Liver (tissue), 9 donors: ENCODE measurements around the gene TNFRSF13B. TPM values are rescaled to one million over a fixed set of nuclear protein-coding genes. Genes with fewer than 3 reads are reported as not detected.

Experiments used
- DNase-seq: peaks from one replicate; pipeline ENCODE4 v3.0.0-alpha.2; 2017; ENCODE audit warnings: low spot score
- H3K27ac ChIP-seq, 2 donors: one replicate each; pipeline ENCODE4 v1.7.0; 2013; ENCODE audit warnings: inconsistent platforms in 2 of 2, low read length in 2 of 2, control low read depth in 1 of 2, low read depth in 1 of 2, mild to moderate bottlenecking in 1 of 2
- H3K27me3 ChIP-seq, 4 donors: one replicate each; pipeline versions ENCODE4 v1.6.1 to v1.7.0; 2013; ENCODE audit warnings: low read length in 3 of 4, inconsistent platforms in 1 of 4, mild to moderate bottlenecking in 1 of 4, moderate library complexity in 1 of 4; ENCODE audit not compliant: control insufficient read depth in 4 of 4, insufficient read depth in 4 of 4
- H3K36me3 ChIP-seq, 4 donors: one replicate each; pipeline versions ENCODE4 v1.6.1 to v1.7.0; 2013; ENCODE audit warnings: low read length in 3 of 4, mild to moderate bottlenecking in 3 of 4, low read depth in 1 of 4, moderate library complexity in 1 of 4; ENCODE audit not compliant: control insufficient read depth in 4 of 4, insufficient read depth in 3 of 4
- H3K4me1 ChIP-seq, 4 donors: one replicate each; pipeline versions ENCODE4 v1.6.1 to v1.7.0; 2013; ENCODE audit warnings: low read length in 3 of 4, mild to moderate bottlenecking in 3 of 4, moderate library complexity in 1 of 4; ENCODE audit not compliant: control insufficient read depth in 4 of 4, insufficient read depth in 4 of 4
- H3K4me3 ChIP-seq, 3 donors: one replicate each; pipeline versions ENCODE4 v1.6.1 to v1.7.0; 2013; ENCODE audit warnings: low read length in 3 of 3, control low read depth in 1 of 3, low read depth in 1 of 3, mild to moderate bottlenecking in 1 of 3
- H3K9ac ChIP-seq, 2 donors: one replicate each; pipeline ENCODE4 v1.7.0; 2013; ENCODE audit warnings: low read length in 2 of 2, mild to moderate bottlenecking in 2 of 2, moderate library complexity in 2 of 2, control low read depth in 1 of 2, low read depth in 1 of 2
- H3K9me3 ChIP-seq, 4 donors: one replicate each; pipeline versions ENCODE4 v1.6.1 to v1.7.0; 2013; ENCODE audit warnings: low read length in 3 of 4; ENCODE audit not compliant: control insufficient read depth in 4 of 4
- FOXA1 ChIP-seq: IDR thresholded peaks from 2 replicates; pipeline ENCODE4 v1.6.1; 2016; ENCODE audit warnings: antibody characterized with exemption
- FOXA2 ChIP-seq: IDR thresholded peaks from 2 replicates; pipeline ENCODE4 v1.6.1; 2016; ENCODE audit warnings: antibody characterized with exemption
- GABPA ChIP-seq, 2 donors: IDR thresholded peaks in 1 of 2; conservative IDR thresholded peaks in 1 of 2; 2 replicates each; pipeline ENCODE4 v1.6.1; 2016; ENCODE audit warnings: antibody characterized with exemption in 2 of 2, mild to moderate bottlenecking in 1 of 2, moderate library complexity in 1 of 2
- JUND ChIP-seq, 2 donors: IDR thresholded peaks; 2 replicates each; pipeline ENCODE4 v1.6.1; 2016; ENCODE audit warnings: antibody characterized with exemption in 2 of 2
- MAX ChIP-seq: IDR thresholded peaks from 2 replicates; pipeline ENCODE4 v1.6.1; 2016; ENCODE audit warnings: antibody characterized with exemption
- NR2F2 ChIP-seq: IDR thresholded peaks from 2 replicates; pipeline ENCODE4 v1.6.1; 2016; ENCODE audit warnings: antibody characterized with exemption
- RAD21 ChIP-seq, 2 donors: IDR thresholded peaks; 2 replicates each; pipeline ENCODE4 v1.6.1; 2016; ENCODE audit warnings: antibody characterized with exemption in 2 of 2, mild to moderate bottlenecking in 2 of 2
- RXRA ChIP-seq, 2 donors: IDR thresholded peaks; 2 replicates each; pipeline ENCODE4 v1.6.1; 2017 to 2018; ENCODE audit warnings: antibody characterized with exemption in 2 of 2, mild to moderate bottlenecking in 1 of 2
- SP1 ChIP-seq: IDR thresholded peaks from 2 replicates; pipeline ENCODE4 v1.6.1; 2018; ENCODE audit warnings: antibody characterized with exemption, mild to moderate bottlenecking
- TAF1 ChIP-seq: conservative IDR thresholded peaks from 2 replicates; pipeline ENCODE4 v1.6.1; 2016; ENCODE audit warnings: antibody characterized with exemption, mild to moderate bottlenecking
- YY1 ChIP-seq: IDR thresholded peaks from 2 replicates; pipeline ENCODE4 v1.6.1; 2016; ENCODE audit warnings: antibody characterized with exemption, mild to moderate bottlenecking
- WGBS: extraction: QIAGEN DNeasy Blood & Tissue Kit; methylation state at CpG from one replicate; pipeline ENCODE4 v1.1.7; 2013; 5-methylcytosine and 5-hydroxymethylcytosine counted together
- polyA plus RNA-seq, 2 donors: library from polyadenylated mRNA; stranded (reverse) in 1 of 2; unstranded in 1 of 2; fragments of 200-250 nt in 1 of 2; fragments of >200 nt in 1 of 2; fragmentation: Nextera tagmentation in 1 of 2; extraction: Ambion mirVana in 1 of 2; gene quantifications; one replicate each; pipeline versions ENCODE4 v1.2.1 to v1.2.3, GENCODE V29; 2013 to 2015
- total RNA-seq, 2 donors: library from RNA; depleted of rRNA; stranded (reverse); fragments of >200 nt; gene quantifications; one replicate each; pipeline ENCODE4 v1.2.3, GENCODE V29; 2014
- TF ChIP-seq, protein P1 (sequence below): IDR thresholded peaks from 2 replicates; pipeline ENCODE4 v1.6.1; 2016; ENCODE audit warnings: antibody characterized with exemption, mild to moderate bottlenecking
- TF ChIP-seq, protein P2 (sequence below): IDR thresholded peaks from 2 replicates; pipeline ENCODE4 v1.6.1; 2016; ENCODE audit warnings: antibody characterized with exemption
- TF ChIP-seq, protein P3 (sequence below): fragments of 150-350 bp; IDR thresholded peaks from 2 replicates; pipeline ENCODE4 v1.5.1; 2017; ENCODE audit warnings: improper control_type of control experiment, low read depth, low read length; ENCODE audit not compliant: missing input control
- donor health status: healthy.
- donor health status: healthy.
- donor health status: healthy.
- donor health status: healthy.
- donor health status: healthy.

TNFRSF13B gene
- total and polyA plus RNA-seq, 4 donors: 0.17 to 0.26 TPM; not detected in 2

- peak; percentile 44 for DNase-seq
- Histone ChIP-seq H3K27me3 (no peaks in the 10 kb centered on the region), H3K9me3 (no peaks in the 10 kb centered on the region), H3K4me3 (no peak overlapping the region), H3K27ac (no peak overlapping the region), H3K36me3 (no peaks in the 10 kb centered on the region), H3K4me1 (no peaks in the 10 kb centered on the region), H3K9ac (no peak overlapping the region)
- TF ChIP-seq SP1 (no peak), NR2F2 (no peak), RAD21 (IDR thresholded peaks at IDR 0.05) (peak; percentile 34 to 54), TAF1 (no peak)
- TF ChIP-seq, protein P1, sequence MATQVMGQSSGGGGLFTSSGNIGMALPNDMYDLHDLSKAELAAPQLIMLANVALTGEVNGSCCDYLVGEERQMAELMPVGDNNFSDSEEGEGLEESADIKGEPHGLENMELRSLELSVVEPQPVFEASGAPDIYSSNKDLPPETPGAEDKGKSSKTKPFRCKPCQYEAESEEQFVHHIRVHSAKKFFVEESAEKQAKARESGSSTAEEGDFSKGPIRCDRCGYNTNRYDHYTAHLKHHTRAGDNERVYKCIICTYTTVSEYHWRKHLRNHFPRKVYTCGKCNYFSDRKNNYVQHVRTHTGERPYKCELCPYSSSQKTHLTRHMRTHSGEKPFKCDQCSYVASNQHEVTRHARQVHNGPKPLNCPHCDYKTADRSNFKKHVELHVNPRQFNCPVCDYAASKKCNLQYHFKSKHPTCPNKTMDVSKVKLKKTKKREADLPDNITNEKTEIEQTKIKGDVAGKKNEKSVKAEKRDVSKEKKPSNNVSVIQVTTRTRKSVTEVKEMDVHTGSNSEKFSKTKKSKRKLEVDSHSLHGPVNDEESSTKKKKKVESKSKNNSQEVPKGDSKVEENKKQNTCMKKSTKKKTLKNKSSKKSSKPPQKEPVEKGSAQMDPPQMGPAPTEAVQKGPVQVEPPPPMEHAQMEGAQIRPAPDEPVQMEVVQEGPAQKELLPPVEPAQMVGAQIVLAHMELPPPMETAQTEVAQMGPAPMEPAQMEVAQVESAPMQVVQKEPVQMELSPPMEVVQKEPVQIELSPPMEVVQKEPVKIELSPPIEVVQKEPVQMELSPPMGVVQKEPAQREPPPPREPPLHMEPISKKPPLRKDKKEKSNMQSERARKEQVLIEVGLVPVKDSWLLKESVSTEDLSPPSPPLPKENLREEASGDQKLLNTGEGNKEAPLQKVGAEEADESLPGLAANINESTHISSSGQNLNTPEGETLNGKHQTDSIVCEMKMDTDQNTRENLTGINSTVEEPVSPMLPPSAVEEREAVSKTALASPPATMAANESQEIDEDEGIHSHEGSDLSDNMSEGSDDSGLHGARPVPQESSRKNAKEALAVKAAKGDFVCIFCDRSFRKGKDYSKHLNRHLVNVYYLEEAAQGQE: no peak
- TF ChIP-seq, protein P2, sequence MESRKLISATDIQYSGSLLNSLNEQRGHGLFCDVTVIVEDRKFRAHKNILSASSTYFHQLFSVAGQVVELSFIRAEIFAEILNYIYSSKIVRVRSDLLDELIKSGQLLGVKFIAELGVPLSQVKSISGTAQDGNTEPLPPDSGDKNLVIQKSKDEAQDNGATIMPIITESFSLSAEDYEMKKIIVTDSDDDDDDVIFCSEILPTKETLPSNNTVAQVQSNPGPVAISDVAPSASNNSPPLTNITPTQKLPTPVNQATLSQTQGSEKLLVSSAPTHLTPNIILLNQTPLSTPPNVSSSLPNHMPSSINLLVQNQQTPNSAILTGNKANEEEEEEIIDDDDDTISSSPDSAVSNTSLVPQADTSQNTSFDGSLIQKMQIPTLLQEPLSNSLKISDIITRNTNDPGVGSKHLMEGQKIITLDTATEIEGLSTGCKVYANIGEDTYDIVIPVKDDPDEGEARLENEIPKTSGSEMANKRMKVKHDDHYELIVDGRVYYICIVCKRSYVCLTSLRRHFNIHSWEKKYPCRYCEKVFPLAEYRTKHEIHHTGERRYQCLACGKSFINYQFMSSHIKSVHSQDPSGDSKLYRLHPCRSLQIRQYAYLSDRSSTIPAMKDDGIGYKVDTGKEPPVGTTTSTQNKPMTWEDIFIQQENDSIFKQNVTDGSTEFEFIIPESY: no peak
- TF ChIP-seq, protein P3, sequence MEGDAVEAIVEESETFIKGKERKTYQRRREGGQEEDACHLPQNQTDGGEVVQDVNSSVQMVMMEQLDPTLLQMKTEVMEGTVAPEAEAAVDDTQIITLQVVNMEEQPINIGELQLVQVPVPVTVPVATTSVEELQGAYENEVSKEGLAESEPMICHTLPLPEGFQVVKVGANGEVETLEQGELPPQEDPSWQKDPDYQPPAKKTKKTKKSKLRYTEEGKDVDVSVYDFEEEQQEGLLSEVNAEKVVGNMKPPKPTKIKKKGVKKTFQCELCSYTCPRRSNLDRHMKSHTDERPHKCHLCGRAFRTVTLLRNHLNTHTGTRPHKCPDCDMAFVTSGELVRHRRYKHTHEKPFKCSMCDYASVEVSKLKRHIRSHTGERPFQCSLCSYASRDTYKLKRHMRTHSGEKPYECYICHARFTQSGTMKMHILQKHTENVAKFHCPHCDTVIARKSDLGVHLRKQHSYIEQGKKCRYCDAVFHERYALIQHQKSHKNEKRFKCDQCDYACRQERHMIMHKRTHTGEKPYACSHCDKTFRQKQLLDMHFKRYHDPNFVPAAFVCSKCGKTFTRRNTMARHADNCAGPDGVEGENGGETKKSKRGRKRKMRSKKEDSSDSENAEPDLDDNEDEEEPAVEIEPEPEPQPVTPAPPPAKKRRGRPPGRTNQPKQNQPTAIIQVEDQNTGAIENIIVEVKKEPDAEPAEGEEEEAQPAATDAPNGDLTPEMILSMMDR: peak; percentile 23
- WGBS: 58% methylated on average over 11 of the region's 11 CpGs
Measured at GRCh38 chr17:16915752-16916556, 56.0 kb downstream of the TNFRSF13B start.

GRCh38 chr17:16913463-16913862 lies 58.5 kb downstream of the TNFRSF13B start:
- no peak overlapping the region for H3K4me3 ChIP-seq
- no peak overlapping the region for H3K27ac ChIP-seq
- no peaks in the 10 kb centered on the region for H3K4me1 ChIP-seq
- WGBS: 95% methylated on average over 2 of the region's 2 CpGs
- H3K27me3 ChIP-seq: no peaks in the 10 kb centered on the region
- H3K9me3 ChIP-seq: no peaks in the 10 kb centered on the region
- H3K9ac ChIP-seq: no peak overlapping the region
- no peaks in the 10 kb centered on the region for H3K36me3 ChIP-seq
- DNase-seq: no peak
- TF ChIP-seq YY1 (no peak), JUND (IDR thresholded peaks at IDR 0.05) (no peak), RXRA (IDR thresholded peaks at IDR 0.05) (no peak), RAD21 (IDR thresholded peaks at IDR 0.05) (no peak), NR2F2 (no peak), GABPA (IDR thresholded peaks at IDR 0.05 in 1 of 2, conservative IDR thresholded peaks at IDR 0.05 in 1 of 2) (no peak), FOXA1 (no peak), MAX (no peak), TAF1 (no peak), FOXA2 (no peak)
- TF ChIP-seq, protein P2: no peak
- TF ChIP-seq, protein P1: no peak
- TF ChIP-seq, protein P3: no peak
